Measurements from ENCODE around the gene CCHCR1.

The CCHCR1 gene

GRCh38 chr6:31110825-31111582 is 46.6 kb downstream of the CCHCR1 start:
- DNase-seq (ENCODE audit: low spot score): no peak
- TF ChIP-seq CTCF (IDR thresholded peaks at IDR 0.05; ENCODE audit: extremely low read depth, missing control alignments): no peak

- TF ChIP-seq CTCF (IDR thresholded peaks at IDR 0.05; ENCODE audit: extremely low read depth, missing control alignments): no peak
- DNase-seq (ENCODE audit: low spot score): no peak
These were observed 50.5 kb downstream of the CCHCR1 start for GRCh38 chr6:31107052-31107451.

GRCh38 chr6:31103136-31103535 is 54.5 kb downstream of the CCHCR1 start:
- DNase-seq (ENCODE audit: low spot score): no peak
- TF ChIP-seq CTCF (IDR thresholded peaks at IDR 0.05; ENCODE audit: extremely low read depth, missing control alignments): no peak

- DNase-seq (ENCODE audit: low spot score): no peak
- no peak for TF ChIP-seq CTCF (IDR thresholded peaks at IDR 0.05; ENCODE audit: extremely low read depth, missing control alignments)
These were observed 59.1 kb downstream of the CCHCR1 start for GRCh38 chr6:31098449-31098938.

GRCh38 chr6:31096656-31097055 is 60.9 kb downstream of the CCHCR1 start:
- no peak for TF ChIP-seq CTCF (IDR thresholded peaks at IDR 0.05; ENCODE audit: extremely low read depth, missing control alignments)
- DNase-seq (ENCODE audit: low spot score): no peak

- no peak for DNase-seq (ENCODE audit: low spot score)
- TF ChIP-seq CTCF (IDR thresholded peaks at IDR 0.05; ENCODE audit: extremely low read depth, missing control alignments): no peak
These were observed 61.4 kb downstream of the CCHCR1 start for GRCh38 chr6:31096215-31096614.

GRCh38 chr6:31094389-31094881 is 63.2 kb downstream of the CCHCR1 start:
- DNase-seq (ENCODE audit: low spot score): no peak
- TF ChIP-seq CTCF (IDR thresholded peaks at IDR 0.05; ENCODE audit: extremely low read depth, missing control alignments): no peak
